HT1080 (cell line): ENCODE results near the gene IRF2BP1. TPM values are rescaled to one million over a fixed set of nuclear protein-coding genes. Genes with fewer than 3 reads are reported as not detected.
"Not testable (repeated sequence)": the region's sequence is repeated elsewhere in the genome, so short reads cannot be mapped to it uniquely, and the experiment has no call there.

Experiments used
- DNase-seq: peaks from one replicate; pipeline ENCODE4 v3.0.0-alpha.2; 2015; ENCODE audit warnings: low read depth
- total RNA-seq: library from RNA; depleted of rRNA; stranded (reverse); fragments of >200 nt; shearing (Covaris generic); gene quantifications from 2 replicates; pipeline ENCODE4 v1.2.3, GENCODE V29; 2014

IRF2BP1 gene
- total RNA-seq, 1 experiment from 2014 or later: 57.1 TPM

- DNase-seq: peak; percentile 90
These were observed 3.0 kb downstream of the IRF2BP1 start for GRCh38 chr19:45882652-45883585.

GRCh38 chr19:45881909-45882528, 3.9 kb downstream of the IRF2BP1 start:
- DNase-seq: no peak

GRCh38 chr19:45881082-45881908, 4.6 kb downstream of the IRF2BP1 start:
- DNase-seq: no peak

GRCh38 chr19:45879971-45880370, 6.0 kb downstream of the IRF2BP1 start:
- DNase-seq: no peak

GRCh38 chr19:45879055-45879454, 6.9 kb downstream of the IRF2BP1 start:
- DNase-seq: no peak

- DNase-seq: no peak
These were observed 7.7 kb downstream of the IRF2BP1 start for GRCh38 chr19:45878043-45878794.

GRCh38 chr19:45876411-45877197, 9.3 kb downstream of the IRF2BP1 start:
- no peak for DNase-seq

GRCh38 chr19:45876161-45876410, 9.9 kb downstream of the IRF2BP1 start:
- no peak for DNase-seq

GRCh38 chr19:45874620-45874966, 11.3 kb downstream of the IRF2BP1 start:
- DNase-seq: no peak

GRCh38 chr19:45873219-45873772, 12.6 kb downstream of the IRF2BP1 start:
- DNase-seq: no peak

GRCh38 chr19:45872095-45872919, 13.6 kb downstream of the IRF2BP1 start:
- no peak for DNase-seq

GRCh38 chr19:45870798-45871197, 15.1 kb downstream of the IRF2BP1 start:
- no peak for DNase-seq

- not testable (repeated sequence) for DNase-seq
These were observed 18.7 kb downstream of the IRF2BP1 start for GRCh38 chr19:45867241-45867640.

- no peak for DNase-seq
These were observed 19.4 kb downstream of the IRF2BP1 start for GRCh38 chr19:45866400-45867176.

- no peak for DNase-seq
These were observed 20.5 kb downstream of the IRF2BP1 start for GRCh38 chr19:45865269-45865948.

- DNase-seq: no peak
These were observed 21.3 kb downstream of the IRF2BP1 start for GRCh38 chr19:45864629-45865082.

- DNase-seq: peak; percentile 58
These were observed 21.9 kb downstream of the IRF2BP1 start, which contains the start of gene FOXA3 for GRCh38 chr19:45863840-45864628. Gene FOXA3 (plus strand): TSS chr19:45864326. CDS start chr19:45864457, 131 bp downstream.
